Endothelial cell of umbilical vein (primary cell): Measurements from ENCODE around the gene EHMT1. TPM values are rescaled to one million over a fixed set of nuclear protein-coding genes. Genes with fewer than 3 reads are reported as not detected.

Experiments
- BruUV-seq: library from RNA; stranded (reverse); fragments of 400-500 nt; replicated peaks from 2 replicates; lab custom pipeline; 2021; lab: Mats Ljungman, UMichigan
- CTCF ChIA-PET: fragments of 300-600, 350-600 bp; sonication (Branson Sonifier 250); formaldehyde crosslinking; loops from one replicate; lab custom pipeline; 2021; ENCODE audit warnings: antibody characterized with exemption, inconsistent platforms; lab: Charles Lee
- POLR2A ChIA-PET: fragments of 300-600, 350-600 bp; sonication (Branson Sonifier 250); formaldehyde crosslinking; loops from one replicate; lab custom pipeline; 2021; ENCODE audit warnings: antibody characterized with exemption, inconsistent platforms; lab: Charles Lee
- DNase-seq: peaks from one replicate; pipeline ENCODE4 v3.0.0-alpha.2; 2011; ENCODE audit warnings: low read depth, low spot score
- FAIRE-seq: peaks from 2 replicates; lab custom pipeline; 2011; peaks lifted over from hg19 to GRCh38; lab: Jason Lieb, UNC
- H2AFZ ChIP-seq: 2 replicates; pipeline ENCODE4 v1.6.0; 2012; ENCODE audit warnings: low read depth, low read length, control low read depth, inconsistent platforms
- H3K27ac ChIP-seq: 2 replicates; pipeline ENCODE4 v1.5.1; 2011; ENCODE audit warnings: low read depth, mild to moderate bottlenecking, control low read depth, low read length, moderate library complexity; ENCODE audit not compliant: insufficient read depth
- H3K27me3 ChIP-seq, 2 experiments: 2 replicates each; pipeline versions ENCODE4 v1.6.0 to v1.6.1; 2011; ENCODE audit warnings: low read length in 2 of 2, mixed read lengths in 1 of 2; ENCODE audit not compliant: control insufficient read depth in 2 of 2, insufficient read depth in 2 of 2
- H3K36me3 ChIP-seq, 2 experiments: 2 replicates in 1 of 2; 3 replicates in 1 of 2; pipeline ENCODE4 v1.5.1; 2011; ENCODE audit warnings: low read length in 2 of 2, mild to moderate bottlenecking in 1 of 2, moderate library complexity in 1 of 2; ENCODE audit not compliant: control insufficient read depth in 2 of 2, insufficient read depth in 2 of 2; ENCODE audit errors: extremely low read depth in 1 of 2
- H3K4me1 ChIP-seq: 3 replicates; pipeline ENCODE4 v1.5.1; 2011; ENCODE audit warnings: mild to moderate bottlenecking, low read length; ENCODE audit not compliant: control insufficient read depth, insufficient read depth; ENCODE audit errors: extremely low read depth
- H3K4me2 ChIP-seq: 2 replicates; pipeline ENCODE4 v1.6.1; 2011; ENCODE audit warnings: low read length, control low read depth, mixed read lengths; ENCODE audit not compliant: insufficient read depth
- H3K4me3 ChIP-seq, 3 experiments: fragments of 200-600 bp in 1 of 3; sonication (generic), shearing (Covaris generic) in 1 of 3; replicated peaks in 1 of 3; 2 replicates each; pipeline ENCODE4 v1.5.1; 2011 to 2016; ENCODE audit warnings: control low read depth in 3 of 3, low read length in 3 of 3, mild to moderate bottlenecking in 2 of 3, inconsistent platforms in 1 of 3, low read depth in 1 of 3, moderate library complexity in 1 of 3; ENCODE audit not compliant: insufficient read depth in 1 of 3
- H3K79me2 ChIP-seq: 2 replicates; pipeline ENCODE4 v1.6.0; 2012; ENCODE audit warnings: low read length, inconsistent platforms; ENCODE audit not compliant: control insufficient read depth, insufficient read depth
- H3K9ac ChIP-seq: replicated peaks from 2 replicates; pipeline ENCODE3; 2011; ENCODE audit warnings: low read length, control low read depth; ENCODE audit not compliant: insufficient read depth; ENCODE audit errors: extremely low read depth
- H3K9me1 ChIP-seq: replicated peaks from 3 replicates; pipeline ENCODE4 v1.6.0; 2011; ENCODE audit warnings: mild to moderate bottlenecking, low read length; ENCODE audit not compliant: control insufficient read depth, insufficient read depth; ENCODE audit errors: extremely low read depth
- H3K9me3 ChIP-seq: replicated peaks from 2 replicates; pipeline ENCODE4 v1.5.1; 2012; ENCODE audit warnings: low read length, inconsistent platforms; ENCODE audit not compliant: control insufficient read depth, insufficient read depth
- H4K20me1 ChIP-seq: replicated peaks from 2 replicates; pipeline ENCODE3; 2011; ENCODE audit warnings: mild to moderate bottlenecking, low read length; ENCODE audit not compliant: control insufficient read depth, insufficient read depth; ENCODE audit errors: extremely low read depth
- EZH2 ChIP-seq: IDR thresholded peaks from 2 replicates; pipeline ENCODE4 v1.6.1; 2012; ENCODE audit warnings: borderline replicate concordance, low read depth, mild to moderate bottlenecking, moderate library complexity, low read length, inconsistent platforms; ENCODE audit not compliant: severe bottlenecking
- FOS ChIP-seq: IDR thresholded peaks from 2 replicates; pipeline ENCODE4 v1.6.1; 2011; ENCODE audit warnings: mild to moderate bottlenecking, low read length, moderate library complexity, borderline replicate concordance; ENCODE audit not compliant: insufficient read depth
- MAX ChIP-seq: IDR thresholded peaks from 2 replicates; pipeline ENCODE4 v1.6.1; 2011; ENCODE audit not compliant: insufficient read depth, insufficient read length
- MYC ChIP-seq: IDR thresholded peaks from one replicate; pipeline ENCODE4 v1.6.1; 2011; ENCODE audit warnings: mild to moderate bottlenecking, low read depth, low read length
- POLR2A ChIP-seq: IDR thresholded peaks from 2 replicates; pipeline ENCODE4 v1.6.1; 2012; ENCODE audit warnings: low read depth, mild to moderate bottlenecking, control low read depth, low read length
- POLR2AphosphoS5 ChIP-seq: IDR thresholded peaks from 2 replicates; pipeline ENCODE4 v1.6.1; 2012; ENCODE audit warnings: low read depth, mild to moderate bottlenecking, control low read depth, low read length, moderate library complexity; ENCODE audit not compliant: insufficient read depth
- dilution Hi-C: fragments of 300-500 bp; cut with MboI; formaldehyde crosslinking; loops from one replicate; pipeline ENCODE4 v1.15.0; 2019; ENCODE audit warnings: low sequenced_read_pairs; ENCODE audit not compliant: extremely low pct_ligation_motif_present
- intact Hi-C: fragments of 100-400 bp; cut with micrococcal nuclease; formaldehyde crosslinking; loops from one replicate; pipeline ENCODE4 v1.10.0; 2022
- polyA plus RNA-seq, 4 experiments: library from polyadenylated mRNA; depleted of rRNA in 3 of 4; stranded (reverse) in 3 of 4; unstranded in 1 of 4; fragments of >200 nt; gene quantifications; 2 replicates each; pipeline versions ENCODE4 v1.2.1 to v1.2.3, GENCODE V29; 2011 to 2012; ENCODE audit warnings: missing spikeins in 1 of 4
- total RNA-seq: library from RNA; stranded (reverse); gene quantifications from 2 replicates; pipeline ENCODE4 v1.2.3, GENCODE V29; 2021

EHMT1 gene
- total and polyA plus RNA-seq, 2 donors (not counting 3 experiments of a cell fraction or from before 2014, with no cell fraction given): 48.2 to 104 TPM

DNA sequence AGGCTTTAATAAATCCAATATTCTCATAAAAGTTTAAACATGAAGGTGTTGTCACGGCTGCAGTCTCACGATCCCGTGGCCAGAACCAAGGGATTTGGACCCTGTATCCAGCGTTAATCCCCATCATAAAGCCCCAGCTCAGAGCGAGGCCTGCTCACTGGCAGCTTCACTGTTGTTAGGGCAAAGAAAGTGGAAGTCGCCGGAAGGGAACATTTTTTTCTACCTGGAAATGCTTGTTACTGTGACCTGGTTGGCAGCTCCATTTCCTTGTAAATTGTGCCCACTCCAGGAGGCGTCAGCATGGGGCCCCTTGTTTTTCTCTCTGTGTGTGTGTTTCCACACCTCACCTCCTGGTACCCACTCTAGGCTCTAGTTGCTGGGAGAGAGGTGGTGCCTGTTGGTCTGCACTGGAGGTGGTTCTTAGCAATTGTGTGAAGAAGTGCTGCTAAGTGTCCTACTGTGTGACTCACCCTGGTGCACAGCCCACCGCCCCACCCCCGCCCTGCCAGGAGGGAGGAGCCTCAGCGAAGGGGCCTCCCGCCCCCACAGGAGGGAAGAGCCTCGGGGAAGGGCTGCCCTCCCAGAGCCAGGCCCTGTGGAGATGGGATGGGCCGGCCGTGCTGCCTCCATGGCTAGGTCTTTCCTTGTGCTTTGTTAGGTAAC lies 105.1 kb downstream of the EHMT1 start:
- dilution Hi-C loops: no loop called here
- no peak for FAIRE-seq

GRCh38 chr9:137724818-137725240 lies 106.0 kb downstream of the EHMT1 start:
- intact Hi-C loops: no loop called here
- no peak for FAIRE-seq
- POLR2A ChIA-PET: no interaction called here

More for the DNA sequence above, 105.1 kb downstream of the EHMT1 start:
- no peak overlapping the region for H2AFZ ChIP-seq
- ChIA-PET CTCF (interaction anchor here (1.4 kb wide), 1 partner anchor 51 kb away, joined by 4 read pairs; no protein-coding TSS in a partner anchor), POLR2A (no interaction called here)
- H3K27ac ChIP-seq: no peak overlapping the region
- TF ChIP-seq POLR2A (no peak), POLR2AphosphoS5 (no peak), MYC (no peak), EZH2 (no peak)
- no peaks in the 10 kb centered on the region for H3K4me1 ChIP-seq
- no peaks in the 10 kb centered on the region for H3K9me1 ChIP-seq
- intact Hi-C loops: no loop called here
- peaks cover 0 to 8% of the 10 kb centered on the region in 2 experiments for H3K36me3 ChIP-seq
- no peaks in the 10 kb centered on the region for H3K27me3 ChIP-seq
- H3K9me3 ChIP-seq: no peaks in the 10 kb centered on the region
- H3K9ac ChIP-seq: no peak overlapping the region
- no peak overlapping the region for H3K4me2 ChIP-seq
- no peak overlapping the region for H3K4me3 ChIP-seq
- H4K20me1 ChIP-seq: no peaks in the 10 kb centered on the region
- no peak for DNase-seq
- BruUV-seq: no TSS peak
- H3K79me2 ChIP-seq: peaks cover 52% of the 10 kb centered on the region

More at GRCh38 chr9:137724818-137725240, 106.0 kb downstream of the EHMT1 start:
- no peak overlapping the region for H3K9ac ChIP-seq
- no peaks in the 10 kb centered on the region for H3K27me3 ChIP-seq
- CTCF ChIA-PET: interaction anchor here (1.4 kb wide), 1 partner anchor 52 kb away, joined by 4 read pairs; no protein-coding TSS in a partner anchor
- H3K9me3 ChIP-seq: no peaks in the 10 kb centered on the region
- H3K4me2 ChIP-seq: no peak overlapping the region
- no peak overlapping the region for H3K27ac ChIP-seq
- H2AFZ ChIP-seq: no peak overlapping the region
- no peak overlapping the region for H3K4me3 ChIP-seq
- H3K9me1 ChIP-seq: no peaks in the 10 kb centered on the region
- peaks cover 0 to 6% of the 10 kb centered on the region in 2 experiments for H3K36me3 ChIP-seq
- H3K79me2 ChIP-seq: peaks cover 52% of the 10 kb centered on the region
- no peak for TF ChIP-seq POLR2A
- no peak for TF ChIP-seq MAX
- no peak for TF ChIP-seq FOS
- no TSS peak for BruUV-seq
- no peak for DNase-seq
- no peaks in the 10 kb centered on the region for H3K4me1 ChIP-seq
- dilution Hi-C loops: no loop called here
- H4K20me1 ChIP-seq: no peaks in the 10 kb centered on the region
